Hypothalamus (tissue), 51 donors: ENCODE results near the gene EVC2.

ENCODE experiments used
- DNase-seq, 51 donors: peaks; one replicate each; lab custom pipeline; 2025; lab: John Stamatoyannopoulos, UW

The EVC2 gene

DNA sequence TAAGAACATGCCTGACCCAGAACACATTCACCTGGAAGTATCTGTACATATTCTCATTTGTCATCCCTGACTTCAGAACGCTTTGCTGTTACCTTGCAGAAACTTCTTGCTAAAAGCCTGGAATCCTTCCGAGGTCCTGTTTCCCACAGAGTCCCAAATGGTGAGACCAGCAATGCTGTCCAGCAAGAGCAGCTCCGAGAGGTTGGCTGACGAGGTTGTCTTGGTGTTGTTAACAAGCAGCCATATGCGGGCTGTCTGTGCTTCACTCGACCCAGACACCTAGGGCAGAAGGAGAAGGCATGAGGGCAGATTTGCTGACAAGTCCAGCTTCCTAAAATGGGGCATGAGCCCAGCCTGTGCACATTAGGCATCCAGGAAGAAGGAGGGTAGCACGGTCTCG is 19.3 kb downstream of the EVC2 start:
- DNase-seq, result no peak

DNA sequence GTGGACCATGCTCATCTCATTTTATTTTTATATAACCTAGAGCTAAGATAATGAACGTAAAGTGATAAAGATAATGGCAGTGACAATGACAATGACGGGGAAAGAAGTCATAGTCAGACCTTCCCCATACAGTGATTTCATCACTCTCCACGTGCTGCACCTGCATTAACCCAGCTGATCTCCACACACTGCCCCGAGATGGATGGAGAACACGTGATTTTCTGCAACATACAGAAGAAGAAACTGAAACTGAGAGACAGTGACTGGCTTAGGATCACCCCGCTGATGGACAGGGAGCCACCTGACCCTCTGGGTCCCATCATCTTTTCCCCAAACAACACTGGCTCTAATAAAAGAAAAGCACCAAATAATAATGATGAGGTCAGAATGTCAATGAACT is 22.0 kb downstream of the EVC2 start:
- DNase-seq, result no peak

DNA sequence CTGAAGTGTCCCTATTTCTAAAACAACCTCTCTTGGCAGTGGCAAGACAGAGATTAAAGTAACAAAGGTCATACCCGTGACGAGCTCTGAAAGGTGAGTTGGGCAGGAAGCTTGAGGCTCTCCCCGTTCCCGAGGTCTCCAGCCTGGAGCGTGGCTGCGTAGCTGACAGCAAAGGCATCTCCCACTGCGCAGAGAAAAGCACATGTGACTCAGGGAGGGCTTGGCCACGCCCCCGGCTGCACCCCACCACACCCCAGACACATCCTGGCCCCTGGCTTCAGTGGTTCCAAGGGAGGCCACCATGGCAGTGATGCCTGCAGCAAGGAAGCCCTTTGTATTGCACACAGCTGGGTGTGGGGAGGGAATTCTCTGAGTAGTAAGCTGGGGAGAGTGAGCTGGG is 23.1 kb downstream of the EVC2 start:
- DNase-seq, result no peak

- no peak for DNase-seq
Measured at GRCh38 chr4:5683566-5683965, 24.8 kb downstream of the EVC2 start.

DNA sequence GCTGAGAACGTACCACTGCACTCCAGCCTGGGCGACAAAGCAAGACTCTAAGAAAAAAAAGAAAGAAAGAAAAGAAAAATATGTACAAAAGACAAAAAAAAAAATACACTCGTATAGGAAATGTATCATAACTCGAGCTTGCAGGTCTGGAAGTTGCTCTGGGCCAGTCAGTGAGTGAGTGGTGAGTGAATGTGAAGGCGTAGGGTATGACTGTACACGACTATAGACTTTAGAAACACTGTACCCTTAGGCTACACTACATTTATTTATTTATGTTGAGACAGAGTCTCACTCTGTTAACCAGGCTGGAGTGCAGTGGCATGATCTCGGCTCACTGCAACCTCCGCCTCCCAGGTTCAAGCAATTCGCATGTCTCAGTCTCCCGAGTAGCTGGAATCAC is 29.4 kb downstream of the EVC2 start:
- DNase-seq, result no peak

DNA sequence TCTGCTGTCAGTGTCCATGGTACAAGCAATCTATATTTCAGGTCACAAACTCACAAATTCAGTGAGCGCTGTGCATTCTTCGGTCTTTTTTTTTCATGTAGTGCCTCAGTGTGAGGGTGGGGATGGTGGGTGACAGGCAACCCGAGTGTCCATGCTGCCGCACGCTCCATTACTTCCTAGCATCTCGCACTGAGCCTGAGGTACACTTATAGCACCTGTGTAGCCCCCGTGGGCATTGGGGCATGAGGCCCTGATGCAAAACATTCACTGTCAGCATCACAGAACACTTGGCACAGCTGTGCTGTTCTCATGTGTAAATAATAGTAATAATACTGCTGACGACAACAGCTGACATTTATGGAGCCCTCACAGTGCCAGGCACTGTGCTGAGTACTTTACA is 31.6 kb downstream of the EVC2 start:
- no peak for DNase-seq

DNA sequence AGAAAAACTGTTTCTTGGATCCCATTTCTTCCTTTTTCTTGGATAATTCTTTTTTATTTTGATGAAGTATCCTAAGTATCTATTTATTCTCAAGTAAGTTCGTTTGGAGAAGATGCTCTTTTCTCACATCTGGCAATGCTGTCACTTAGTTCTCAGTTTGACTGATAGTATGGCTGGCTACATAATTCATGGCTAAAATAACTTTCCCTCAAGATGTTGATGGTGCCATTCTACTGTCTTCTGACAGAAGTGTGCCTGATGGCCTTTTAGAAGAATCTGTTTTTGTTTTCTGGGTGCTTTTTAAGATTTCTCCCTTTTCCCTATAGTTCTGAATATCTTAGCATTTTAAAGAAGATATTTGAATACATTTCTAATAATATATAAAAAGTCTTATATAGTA is 41.6 kb downstream of the EVC2 start:
- DNase-seq, result no peak

- DNase-seq, result no peak
Measured at GRCh38 chr4:5664778-5665177, 43.6 kb downstream of the EVC2 start.

DNA sequence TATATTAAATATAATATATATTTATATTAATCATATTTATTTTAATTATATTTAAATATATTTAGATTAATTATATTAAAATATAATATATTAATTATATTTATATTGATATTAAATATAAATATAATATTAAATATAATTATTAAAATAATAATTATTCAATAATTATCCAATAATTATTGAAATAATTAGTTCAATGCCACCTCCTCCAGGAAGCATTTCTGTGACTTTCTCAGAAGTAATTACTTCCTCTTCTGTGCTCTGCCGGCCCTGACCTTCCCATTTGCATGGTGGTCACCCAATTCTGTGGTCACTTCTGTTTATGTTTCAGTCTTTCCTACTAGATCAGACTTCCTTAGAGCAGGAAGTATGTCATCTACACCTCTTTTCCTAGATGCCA is 45.8 kb downstream of the EVC2 start:
- no peak for DNase-seq

DNA sequence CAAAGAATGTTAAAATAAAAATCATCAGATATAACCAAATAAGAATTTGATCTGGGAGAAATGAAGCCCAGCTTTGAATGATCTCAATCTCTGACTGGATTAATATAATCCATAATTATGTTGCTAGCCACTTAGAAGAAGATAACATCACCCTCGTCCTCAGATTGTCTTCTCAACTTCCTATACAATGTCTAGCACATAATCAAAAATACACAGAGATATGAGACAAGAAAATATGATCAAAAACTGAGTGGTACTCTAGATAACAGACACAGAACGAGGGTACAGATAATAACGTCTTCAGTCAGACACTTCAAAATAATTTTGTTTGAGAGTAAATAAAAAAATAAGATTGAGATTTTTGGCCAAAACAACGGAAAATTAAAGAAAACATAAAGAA is 47.1 kb downstream of the EVC2 start:
- no peak for DNase-seq

GRCh38 chr4:5660185-5660584 is 48.2 kb downstream of the EVC2 start:
- DNase-seq, result no peak

GRCh38 chr4:5658974-5659373 is 49.4 kb downstream of the EVC2 start:
- DNase-seq, result no peak

DNA sequence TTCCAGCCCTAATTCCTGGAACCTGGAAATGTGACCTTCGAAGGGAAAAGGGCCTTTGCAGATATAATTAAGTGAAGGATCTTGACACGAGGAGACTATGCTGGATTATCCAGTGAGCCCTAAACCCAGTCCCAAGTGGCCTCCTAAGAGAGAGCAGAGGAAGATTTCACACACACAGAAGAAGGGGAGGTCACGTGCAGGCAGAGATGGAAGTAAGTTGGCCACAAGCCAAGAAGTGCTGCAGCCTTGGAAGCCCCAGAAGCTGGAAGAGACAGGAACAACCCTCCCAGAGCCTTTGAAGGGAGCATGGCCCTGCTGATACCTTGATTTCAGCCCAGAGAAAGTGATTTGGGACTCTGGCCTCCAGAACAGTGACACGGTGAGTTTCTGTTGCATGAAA is 51.9 kb downstream of the EVC2 start:
- DNase-seq, result no peak

- peak in 2 of 51 donors; percentile 8 to 41 for DNase-seq
Measured at GRCh38 chr4:5654791-5655190, 53.6 kb downstream of the EVC2 start.

DNA sequence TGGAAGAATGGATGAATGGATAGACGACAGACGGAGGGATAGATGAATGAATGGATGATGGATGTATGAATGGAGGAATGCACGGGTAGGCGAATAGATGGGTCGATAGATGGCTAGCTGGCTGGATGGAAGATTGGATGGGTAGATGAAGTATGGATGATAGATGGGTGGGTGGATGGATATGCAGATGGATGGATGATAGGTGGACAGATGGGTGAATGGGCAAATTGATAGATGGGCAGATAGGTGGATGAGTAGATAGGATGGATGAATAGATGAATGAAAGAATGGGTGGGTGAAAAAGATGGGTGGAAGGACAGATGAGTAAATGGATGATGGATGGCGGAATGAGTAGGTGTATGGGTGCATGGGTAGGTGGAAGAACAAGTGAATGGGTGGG is 57.3 kb downstream of the EVC2 start:
- DNase-seq, result no peak

DNA sequence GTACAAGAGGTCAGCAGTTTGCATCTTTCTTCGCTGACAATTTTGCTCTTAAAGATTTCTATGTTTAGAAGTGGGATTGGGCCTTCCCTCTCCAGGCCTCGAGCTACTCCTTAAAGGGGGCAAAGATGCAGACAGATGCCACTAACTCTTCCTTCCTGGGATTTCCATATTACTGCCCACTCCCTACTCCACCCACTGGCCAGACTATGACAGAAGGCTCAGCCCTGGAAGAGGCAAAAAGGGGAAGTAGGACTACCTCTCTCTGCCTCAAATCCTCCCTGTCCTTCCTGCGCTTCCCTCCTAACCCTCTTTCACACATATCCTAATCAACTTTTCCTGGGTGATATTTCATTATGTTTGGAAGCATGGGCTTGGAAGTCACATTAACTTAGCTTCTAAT is 58.3 kb downstream of the EVC2 start:
- DNase-seq, result no peak

DNA sequence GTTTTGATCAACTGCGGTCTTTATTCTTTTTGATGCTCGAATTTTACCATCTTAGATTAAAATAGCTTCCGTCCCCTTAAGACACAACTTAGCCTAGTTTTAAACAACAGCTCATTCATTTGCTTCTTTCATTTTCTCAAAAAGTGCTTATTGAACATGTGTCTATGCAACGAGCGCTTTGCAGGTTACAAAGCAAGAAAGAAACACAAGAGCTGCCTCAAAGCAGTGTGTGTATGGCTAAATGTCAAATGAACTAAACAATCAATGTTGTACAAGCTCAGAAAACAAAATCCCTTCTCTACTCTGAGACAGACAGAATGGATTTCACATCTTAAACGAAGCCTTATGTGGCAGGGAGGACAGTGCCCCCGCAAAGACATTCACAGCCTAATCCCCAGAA is 61.0 kb downstream of the EVC2 start:
- no peak for DNase-seq

DNA sequence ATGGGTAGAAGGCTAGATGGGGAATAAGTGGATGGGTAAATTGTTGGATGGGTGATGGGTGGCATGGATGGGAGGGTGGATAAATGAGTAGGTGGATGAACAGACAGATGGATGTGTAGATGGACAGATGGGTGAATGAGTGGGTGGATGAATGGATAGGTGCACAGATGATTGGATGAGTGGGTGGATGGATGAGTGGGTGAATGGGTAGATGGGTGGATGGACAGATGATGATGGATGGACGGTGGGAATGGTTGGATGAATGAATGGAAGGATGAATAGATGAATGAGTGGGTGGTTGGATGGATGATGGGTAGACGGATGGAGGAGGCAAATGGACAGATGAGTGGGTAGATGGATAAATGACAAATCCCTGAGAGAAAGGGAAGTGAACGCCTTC is 68.3 kb downstream of the EVC2 start:
- no peak for DNase-seq

- DNase-seq, result no peak
Measured at GRCh38 chr4:5639556-5639955, 68.8 kb downstream of the EVC2 start.

DNA sequence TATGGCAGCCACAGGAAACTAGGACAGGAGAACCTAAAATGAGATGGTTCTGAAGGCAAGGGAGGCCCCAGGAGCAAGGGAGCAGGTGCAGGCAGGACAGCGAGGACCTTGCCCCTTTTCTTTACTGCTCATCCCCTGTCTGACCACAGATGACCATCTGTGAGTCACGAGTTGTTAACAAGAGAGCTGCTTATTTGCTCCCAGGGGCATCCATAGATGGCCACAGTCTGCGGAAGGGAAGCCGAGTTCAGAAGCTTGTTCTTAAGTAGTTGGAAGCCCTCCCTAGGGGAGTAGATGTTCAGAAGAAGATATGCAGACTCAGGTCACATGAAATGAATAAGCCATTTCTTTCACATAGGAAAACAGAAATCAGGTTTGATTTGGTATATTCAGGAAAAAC is 69.4 kb downstream of the EVC2 start:
- no peak for DNase-seq

DNA sequence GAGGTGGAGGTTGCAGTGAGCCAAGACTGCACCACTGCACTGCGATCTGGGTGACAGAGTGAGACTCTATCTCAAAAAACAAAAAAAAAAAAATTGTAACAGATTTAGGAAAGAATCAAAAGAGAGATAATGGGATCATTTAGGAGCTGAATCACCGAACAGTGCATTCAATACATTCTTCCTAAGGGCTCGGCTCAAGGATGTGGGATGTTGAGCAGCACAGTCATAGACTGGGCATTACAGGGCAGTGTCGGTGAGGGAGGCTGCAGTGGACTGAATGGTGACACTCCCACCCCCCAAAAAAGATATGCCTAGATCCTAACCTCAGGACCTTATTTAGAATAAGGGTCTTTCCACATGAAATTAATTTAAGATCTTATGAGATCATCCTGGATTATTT is 70.0 kb downstream of the EVC2 start:
- no peak for DNase-seq

DNA sequence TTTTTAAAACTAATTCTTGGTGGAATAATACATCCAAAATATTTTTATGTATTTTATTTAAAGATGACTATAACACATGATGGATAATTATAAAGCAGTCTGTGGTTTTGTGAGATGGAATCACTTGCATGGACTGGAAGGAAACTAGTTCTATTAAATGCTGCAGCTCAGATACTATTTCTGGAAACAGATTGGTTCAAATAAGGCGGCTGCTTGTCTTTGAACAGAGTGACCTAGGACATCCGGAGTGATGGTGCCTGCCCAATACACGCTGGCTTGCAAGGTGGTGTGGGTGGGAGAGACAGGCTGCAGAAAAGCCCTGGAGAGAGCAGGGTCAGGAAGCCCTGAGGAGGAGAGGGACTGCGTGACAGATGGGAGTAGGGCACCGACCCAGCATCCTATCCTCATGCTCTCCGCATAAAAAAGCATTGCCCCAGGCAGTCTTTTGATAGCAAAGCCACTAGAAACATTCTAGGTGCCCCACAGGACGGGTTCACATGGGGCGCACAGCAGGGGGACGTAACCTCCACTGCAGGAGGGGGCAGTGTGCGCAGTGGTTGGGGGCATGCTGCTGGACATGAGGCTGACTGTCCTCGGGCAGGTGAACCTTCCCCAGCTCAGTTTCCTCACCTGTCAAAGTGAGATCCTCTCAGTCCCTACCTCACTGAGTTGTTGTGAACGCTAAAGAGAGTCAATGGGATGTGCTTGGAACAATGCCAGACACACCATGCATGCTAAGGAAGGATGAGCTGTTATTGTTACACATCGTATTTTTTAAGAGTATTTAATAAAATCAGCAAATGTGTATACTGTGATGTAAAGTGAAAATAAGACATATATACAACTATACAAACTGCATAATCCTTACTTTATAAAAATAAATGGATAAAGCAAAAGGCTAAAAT is 71.3 kb downstream of the EVC2 start:
- DNase-seq, result no peak

DNA sequence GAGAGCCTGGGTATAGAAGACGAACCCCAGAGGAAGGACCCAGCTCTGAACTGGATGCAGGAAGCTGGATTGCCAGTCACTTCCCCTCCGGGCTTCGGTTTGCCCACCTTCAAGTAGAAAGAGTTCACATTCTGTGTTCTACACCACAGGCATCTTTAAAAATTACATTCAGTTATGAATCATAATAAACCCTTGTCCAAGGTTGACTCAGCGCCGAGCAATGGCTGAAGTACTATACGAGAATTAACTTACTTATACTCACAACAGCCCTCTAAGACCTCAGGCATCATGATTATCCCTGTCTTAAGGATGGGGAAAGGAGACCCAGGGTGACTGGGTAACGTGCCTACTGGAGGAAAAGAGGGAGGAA is 72.5 kb downstream of the EVC2 start:
- DNase-seq, result no peak
